ENCODE results near the gene REPS1.
"Not testable (repeated sequence)": the region's sequence is repeated elsewhere in the genome, so short reads cannot be mapped to it uniquely, and the experiment has no call there.

The REPS1 gene

GRCh38 chr6:138970159-138970558, 17.9 kb downstream of the REPS1 start:
- DNase-seq: no peak

DNA sequence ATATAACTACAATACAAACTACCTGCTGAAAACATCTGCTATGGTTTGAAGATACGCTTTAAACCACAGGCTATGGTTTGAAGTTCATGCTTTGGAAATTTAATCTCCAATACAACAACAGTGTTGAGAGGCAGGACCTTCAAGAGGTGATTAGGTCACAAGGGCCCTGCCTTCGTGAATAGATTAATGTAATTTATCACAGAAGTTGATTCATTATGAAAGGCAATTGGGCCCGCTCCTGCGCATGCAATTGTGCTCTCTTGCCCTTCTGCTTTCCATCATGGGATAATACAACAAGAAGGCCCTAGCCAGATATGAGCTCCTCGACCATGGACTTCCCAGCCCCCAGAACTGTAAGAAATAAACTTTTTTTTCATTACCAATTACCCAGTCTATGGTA, 21.2 kb downstream of the REPS1 start:
- DNase-seq: no peak

GRCh38 chr6:138965971-138966370, 22.1 kb downstream of the REPS1 start:
- no peak for DNase-seq

GRCh38 chr6:138965291-138965874, 22.7 kb downstream of the REPS1 start:
- no peak for DNase-seq

DNA sequence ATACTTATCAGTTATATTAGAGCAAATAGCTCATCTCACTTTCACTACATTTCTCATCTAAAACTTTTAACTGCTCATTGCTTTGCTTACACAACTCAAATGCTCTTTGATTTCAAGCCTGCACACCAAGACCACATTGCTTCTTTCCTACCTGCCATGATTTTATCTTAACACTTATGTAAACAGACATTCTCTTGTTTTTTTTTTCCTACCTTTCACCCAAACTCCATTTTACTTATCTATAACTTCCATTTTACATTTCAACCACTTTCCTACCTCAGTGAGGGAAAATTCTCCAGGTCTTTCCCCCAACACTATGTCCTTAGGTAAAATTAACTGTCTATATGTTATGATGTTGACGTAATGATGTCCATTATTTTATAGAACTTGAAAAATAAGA, 24.0 kb downstream of the REPS1 start:
- no peak for DNase-seq

DNA sequence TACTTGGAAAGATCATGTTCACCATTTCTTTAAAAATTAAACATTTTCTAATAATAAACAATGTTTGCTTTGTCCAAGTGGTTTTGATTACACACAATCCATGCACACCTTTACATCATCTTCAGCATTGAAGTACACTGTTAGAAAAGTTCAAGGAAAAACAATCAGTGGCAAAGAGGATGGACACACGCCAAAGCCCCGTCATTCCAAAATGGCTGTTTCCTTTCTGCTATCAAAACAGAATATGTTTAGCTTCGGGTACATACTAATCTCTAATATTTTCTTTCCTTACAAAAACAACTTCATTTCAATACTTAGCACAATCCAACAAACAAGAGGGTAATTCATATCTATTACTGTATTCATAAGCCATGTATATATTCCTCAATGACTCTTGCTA, 24.5 kb downstream of the REPS1 start:
- no peak for DNase-seq

DNA sequence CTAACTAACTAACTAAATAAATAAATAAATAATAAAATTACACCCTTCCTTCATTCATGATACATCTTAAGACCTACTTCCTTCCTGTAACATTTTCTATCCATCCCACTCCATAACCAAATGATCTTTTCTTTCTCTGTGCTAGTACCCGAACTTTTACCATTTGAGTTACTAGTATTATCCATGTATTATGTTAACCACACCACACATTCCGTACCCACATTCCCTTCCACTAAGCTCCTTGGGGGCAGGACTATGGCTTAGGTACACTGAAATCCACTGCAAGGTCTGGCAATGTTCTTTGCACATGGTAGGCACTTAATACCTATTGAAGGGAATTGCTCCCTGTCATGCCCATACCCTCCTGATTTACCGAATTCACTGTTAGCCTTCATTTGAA, 24.9 kb downstream of the REPS1 start:
- no peak for DNase-seq

- DNase-seq: no peak
These were observed 28.5 kb downstream of the REPS1 start for GRCh38 chr6:138959521-138959920.

- DNase-seq: no peak
These were observed 29.5 kb downstream of the REPS1 start for GRCh38 chr6:138958595-138958994.

GRCh38 chr6:138957903-138958302, 30.1 kb downstream of the REPS1 start:
- no peak for DNase-seq

DNA sequence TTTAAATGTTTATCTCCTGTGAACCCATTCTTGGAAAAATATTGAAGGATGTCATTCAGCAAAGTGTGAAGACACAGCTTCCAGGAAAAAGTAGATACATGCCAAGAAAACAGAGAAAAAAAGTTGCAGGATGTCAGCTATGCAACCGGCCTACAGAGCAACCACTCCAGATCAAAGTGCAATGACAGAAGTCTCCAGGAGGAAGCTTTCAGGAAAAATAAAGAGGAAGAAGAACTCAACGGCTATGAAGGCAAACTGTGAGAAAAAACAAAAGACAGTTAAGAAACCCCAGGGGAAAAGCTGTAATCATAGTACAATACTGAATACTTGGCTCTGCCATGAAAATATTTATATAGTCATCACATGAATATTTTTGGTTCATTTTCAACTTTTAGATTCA, 30.6 kb downstream of the REPS1 start:
- no peak for DNase-seq

GRCh38 chr6:138956244-138956924, 31.7 kb downstream of the REPS1 start:
- no peak for DNase-seq

DNA sequence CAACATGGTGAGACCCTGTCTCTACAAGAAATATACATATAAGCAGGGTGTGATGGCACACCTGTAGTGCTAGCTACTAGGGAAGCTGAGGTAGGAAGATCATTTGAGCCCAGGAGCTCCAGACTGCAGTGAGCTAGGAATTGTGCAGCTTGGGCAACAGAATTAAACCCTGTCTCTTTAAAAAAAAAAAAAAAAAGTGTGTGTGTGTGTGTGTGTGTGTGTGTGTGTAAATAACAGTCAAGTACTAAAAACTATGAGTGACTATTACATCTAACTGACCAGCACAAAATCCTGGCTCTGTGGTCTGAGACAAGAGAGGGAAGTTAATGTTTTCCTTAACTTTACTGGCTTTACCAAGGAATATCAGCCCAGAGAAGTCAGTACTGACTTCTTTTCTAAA, 32.8 kb downstream of the REPS1 start:
- DNase-seq: no peak

GRCh38 chr6:138953451-138953850, 34.6 kb downstream of the REPS1 start:
- no peak for DNase-seq

- DNase-seq: no peak
These were observed 39.4 kb downstream of the REPS1 start for GRCh38 chr6:138948546-138949179.

GRCh38 chr6:138948004-138948403, 40.0 kb downstream of the REPS1 start:
- no peak for DNase-seq

- DNase-seq: no peak
These were observed 42.7 kb downstream of the REPS1 start for GRCh38 chr6:138945354-138945753.

DNA sequence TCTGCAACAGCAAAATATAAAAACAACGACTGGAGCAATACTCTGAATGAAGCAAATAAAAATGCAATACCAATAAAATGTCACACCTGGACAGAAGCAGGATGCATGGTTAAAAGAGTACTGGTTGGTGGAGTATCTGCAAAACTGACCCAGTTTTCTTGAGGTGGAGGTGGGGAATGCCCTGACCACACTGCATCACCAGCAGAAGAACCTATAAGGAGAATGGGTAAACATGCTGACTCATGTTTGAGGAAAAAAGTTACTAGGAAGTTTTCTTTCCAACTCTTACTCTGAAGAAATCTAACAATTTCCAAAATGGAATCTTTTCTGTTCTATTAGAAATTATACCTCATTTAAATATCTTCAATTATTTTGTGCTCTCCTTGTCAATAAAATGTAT, 43.6 kb downstream of the REPS1 start:
- no peak for DNase-seq

DNA sequence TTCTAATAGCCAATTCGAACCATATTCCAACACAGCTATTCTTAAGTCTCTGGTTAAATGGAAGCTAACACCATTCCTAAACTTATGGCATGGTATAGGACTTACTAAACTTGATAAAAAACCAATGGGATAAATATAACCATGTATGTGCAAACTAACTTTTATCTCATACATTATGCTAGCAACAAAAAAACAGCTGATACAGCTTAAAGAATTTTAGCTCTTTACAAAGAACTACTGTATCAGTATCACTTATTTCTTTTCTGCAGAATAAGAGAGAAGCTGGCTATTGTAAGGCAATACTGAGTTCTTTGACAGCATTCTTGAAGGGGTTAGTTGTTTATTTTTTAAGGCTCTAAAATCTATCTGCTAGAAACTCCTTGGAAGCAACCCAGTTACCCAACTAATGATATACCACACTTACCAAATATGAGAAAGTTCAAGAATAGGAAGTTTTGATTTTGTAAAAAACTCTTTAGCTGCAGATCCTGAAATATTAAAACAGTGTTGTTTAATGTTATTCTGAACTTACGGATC, 44.9 kb downstream of the REPS1 start:
- DNase-seq: no peak

DNA sequence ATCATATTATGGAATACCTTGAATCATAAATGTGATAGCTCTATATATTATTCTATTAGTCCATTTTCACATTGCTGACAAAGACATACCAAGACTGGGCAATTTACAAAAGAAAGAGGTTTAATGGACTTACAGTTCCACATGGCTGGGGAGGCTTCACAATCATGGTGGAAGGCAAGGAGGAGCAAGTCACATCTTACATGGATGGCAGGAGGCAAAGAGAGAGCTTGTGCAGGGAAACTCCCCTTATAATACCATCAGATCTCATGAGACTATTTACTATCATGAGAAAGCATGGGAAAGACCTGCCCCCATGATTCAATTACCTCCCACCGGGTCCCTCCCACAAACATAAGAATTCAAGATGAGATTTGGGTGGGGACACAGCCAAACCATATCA, 51.2 kb downstream of the REPS1 start:
- DNase-seq: not testable (repeated sequence)

- no peak for DNase-seq
These were observed 56.4 kb downstream of the REPS1 start for GRCh38 chr6:138931660-138932059.

DNA sequence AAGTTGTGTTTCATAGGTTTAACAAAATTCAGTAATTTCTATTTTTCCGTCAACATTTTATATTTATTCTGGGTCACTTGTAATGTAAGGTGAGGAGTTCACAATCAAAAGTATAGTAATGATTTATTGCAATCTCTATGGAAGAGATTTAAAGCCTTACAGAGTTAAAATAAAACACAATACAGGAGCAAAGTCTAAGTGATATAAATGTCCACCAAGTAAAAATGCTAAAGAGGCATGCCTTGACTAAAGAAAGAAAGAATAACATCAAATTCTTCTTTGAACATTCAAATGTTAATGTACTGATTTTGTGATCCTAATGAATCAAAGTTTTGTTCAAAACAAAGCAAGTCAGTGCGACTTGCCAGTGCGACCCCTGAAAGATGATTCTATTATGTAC, 61.5 kb downstream of the REPS1 start:
- DNase-seq: no peak

GRCh38 chr6:138925806-138926205, 62.2 kb downstream of the REPS1 start:
- DNase-seq: no peak

DNA sequence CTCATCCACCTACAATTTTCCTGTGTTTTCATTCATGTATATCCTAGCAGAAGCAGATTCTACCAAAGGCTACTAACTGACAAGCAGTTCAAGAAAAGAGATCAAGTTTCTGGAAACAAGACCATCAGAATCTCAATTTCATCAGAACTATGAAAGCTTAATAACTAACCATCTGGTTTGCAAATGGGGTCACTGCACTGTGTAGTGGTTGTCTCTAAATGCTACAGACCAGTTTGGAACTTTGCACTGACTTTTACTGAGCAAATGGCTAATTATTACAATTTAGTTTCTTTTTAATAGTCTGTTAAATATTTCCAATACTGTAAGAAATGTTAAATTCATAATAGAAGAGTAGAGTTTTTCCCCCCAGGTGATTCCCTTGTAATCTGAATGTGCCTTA, 64.5 kb downstream of the REPS1 start:
- DNase-seq: no peak
